Erythroblast (primary cell): Measurements from ENCODE around the gene TSN.

ENCODE experiments used
- GATA1 ChIP-seq: IDR thresholded peaks from 2 replicates; pipeline ENCODE4 v1.6.1; 2011; ENCODE audit warnings: low read depth, mild to moderate bottlenecking, control low read depth, low read length, moderate library complexity
- POLR2A ChIP-seq: IDR thresholded peaks from 2 replicates; pipeline ENCODE4 v1.6.1; 2011; ENCODE audit warnings: mild to moderate bottlenecking, low read length

DNA sequence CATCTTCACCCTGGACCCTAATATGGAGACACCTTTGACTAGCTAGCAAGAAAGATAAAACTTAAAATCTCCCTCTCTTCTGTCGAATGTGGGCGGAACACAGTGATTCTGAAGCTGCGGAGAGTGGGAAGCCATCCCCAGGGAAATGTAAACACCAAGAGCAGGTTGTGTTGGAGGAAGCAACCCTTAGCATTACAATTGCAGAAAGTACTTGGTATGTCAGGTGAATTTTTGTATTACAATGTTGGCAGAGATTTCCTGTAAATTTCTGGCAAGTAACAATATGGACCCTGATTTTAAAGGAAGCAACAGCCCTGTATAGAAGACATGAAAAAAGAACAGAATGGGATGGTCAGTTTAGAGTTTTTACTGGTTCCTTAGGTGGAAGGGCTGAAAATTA is 35.8 kb downstream of the TSN start:
- no peak for TF ChIP-seq POLR2A
- no peak for TF ChIP-seq GATA1
